AG09309 (cell line): ENCODE results near the gene RTN4RL1.

Source experiments
- DNase-seq: peaks from one replicate; pipeline ENCODE4 v3.0.0-alpha.2; 2010; ENCODE audit warnings: low read depth
- H3K4me3 ChIP-seq: 2 replicates; pipeline ENCODE4 v1.5.1; 2011; ENCODE audit warnings: mild to moderate bottlenecking, low read depth, low read length, moderate library complexity; ENCODE audit not compliant: control insufficient read depth
- TF ChIP-seq, protein P1 (sequence below): IDR thresholded peaks from 2 replicates; pipeline ENCODE4 v1.5.1; 2011; ENCODE audit warnings: mild to moderate bottlenecking, low read depth, low read length, inconsistent platforms; ENCODE audit not compliant: insufficient read depth, control insufficient read depth; ENCODE audit errors: missing control alignments

The RTN4RL1 gene

DNA sequence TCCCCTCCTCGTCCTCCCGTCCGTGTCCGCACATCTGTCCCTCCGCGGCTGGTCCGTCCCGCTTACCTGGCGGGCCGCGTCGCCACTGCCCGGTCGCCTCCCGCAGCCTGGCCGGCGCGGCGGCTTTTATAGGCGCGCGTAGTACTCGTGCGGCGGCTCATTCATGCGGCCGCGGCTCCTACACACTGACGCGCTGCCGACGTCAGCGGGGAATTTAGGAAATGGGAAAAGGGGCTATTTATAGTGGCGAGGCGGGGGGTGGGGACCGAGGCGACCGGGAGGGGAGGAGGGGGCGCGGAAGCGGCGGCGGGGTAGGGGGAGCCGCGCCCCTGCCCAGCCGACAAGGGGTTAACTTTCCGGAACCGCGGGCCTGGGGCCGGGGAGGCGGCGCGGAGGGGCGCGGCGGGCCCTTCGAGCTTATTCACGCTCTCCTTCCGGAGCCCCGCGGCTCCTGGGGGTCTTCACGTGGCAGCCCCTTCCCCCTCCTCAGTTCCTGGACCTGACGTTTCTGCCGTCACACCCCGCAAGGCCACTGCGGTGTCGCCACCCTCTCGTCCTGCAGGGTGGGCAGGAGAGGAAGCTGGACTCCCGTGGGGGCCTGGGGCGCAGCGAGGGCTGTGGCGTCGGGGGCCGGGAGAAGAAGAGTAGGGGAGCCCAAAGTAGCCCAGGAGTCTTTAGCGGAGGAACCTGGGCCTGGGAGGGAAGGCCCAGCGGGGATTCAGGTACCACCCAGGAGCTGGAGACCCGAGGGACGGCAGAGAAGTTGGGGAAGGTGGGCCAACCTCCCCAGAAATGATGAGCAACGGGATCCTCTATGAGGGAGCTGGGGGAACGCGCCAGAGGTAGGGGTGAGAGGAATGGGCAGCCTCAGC, 26.2 kb upstream of the RTN4RL1 start:
- H3K4me3 ChIP-seq = no peak overlapping the region
- TF ChIP-seq, protein P1, sequence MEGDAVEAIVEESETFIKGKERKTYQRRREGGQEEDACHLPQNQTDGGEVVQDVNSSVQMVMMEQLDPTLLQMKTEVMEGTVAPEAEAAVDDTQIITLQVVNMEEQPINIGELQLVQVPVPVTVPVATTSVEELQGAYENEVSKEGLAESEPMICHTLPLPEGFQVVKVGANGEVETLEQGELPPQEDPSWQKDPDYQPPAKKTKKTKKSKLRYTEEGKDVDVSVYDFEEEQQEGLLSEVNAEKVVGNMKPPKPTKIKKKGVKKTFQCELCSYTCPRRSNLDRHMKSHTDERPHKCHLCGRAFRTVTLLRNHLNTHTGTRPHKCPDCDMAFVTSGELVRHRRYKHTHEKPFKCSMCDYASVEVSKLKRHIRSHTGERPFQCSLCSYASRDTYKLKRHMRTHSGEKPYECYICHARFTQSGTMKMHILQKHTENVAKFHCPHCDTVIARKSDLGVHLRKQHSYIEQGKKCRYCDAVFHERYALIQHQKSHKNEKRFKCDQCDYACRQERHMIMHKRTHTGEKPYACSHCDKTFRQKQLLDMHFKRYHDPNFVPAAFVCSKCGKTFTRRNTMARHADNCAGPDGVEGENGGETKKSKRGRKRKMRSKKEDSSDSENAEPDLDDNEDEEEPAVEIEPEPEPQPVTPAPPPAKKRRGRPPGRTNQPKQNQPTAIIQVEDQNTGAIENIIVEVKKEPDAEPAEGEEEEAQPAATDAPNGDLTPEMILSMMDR = no peak
- DNase-seq = no peak

DNA sequence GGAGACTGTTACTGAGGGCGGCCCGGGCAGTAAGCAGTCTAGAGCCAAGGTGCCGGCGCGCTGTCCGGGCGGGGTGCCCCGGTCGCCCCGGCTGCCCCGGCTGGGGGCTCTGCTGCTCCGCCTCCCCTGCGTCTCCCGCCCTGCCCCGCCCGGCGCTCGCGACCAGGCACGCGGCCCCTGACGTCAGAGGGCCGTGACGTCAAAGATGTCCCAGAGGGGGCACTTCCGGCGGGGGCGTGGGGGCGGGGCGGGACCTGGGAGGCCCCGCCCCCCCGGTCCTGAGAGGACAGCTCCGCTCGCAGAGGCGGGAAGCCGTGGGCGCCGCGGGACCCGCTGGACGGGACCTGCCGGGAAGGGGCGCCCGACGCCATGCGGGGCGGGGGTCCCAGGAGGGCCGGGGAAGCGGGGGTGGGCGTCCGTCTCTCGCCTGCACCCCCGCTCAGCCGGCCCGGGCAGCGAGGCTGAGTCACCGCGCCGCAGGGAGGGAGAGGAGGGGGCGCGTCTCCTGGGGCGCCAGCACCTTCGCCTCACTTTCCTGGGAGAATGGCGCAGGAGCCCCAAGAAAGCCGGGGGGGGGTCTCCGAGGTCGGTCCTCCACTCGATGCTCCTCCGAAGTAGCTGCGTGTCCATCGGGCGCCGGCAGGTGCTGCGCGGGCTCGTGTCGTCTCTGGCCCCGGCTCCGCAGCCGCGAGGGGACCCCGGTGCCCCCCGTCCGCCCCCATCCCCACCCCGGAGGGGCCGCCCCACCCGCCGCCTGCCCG, 25.3 kb upstream of the RTN4RL1 start:
- peak overlapping the region; percentile 27 for H3K4me3 ChIP-seq
- DNase-seq = no peak
- TF ChIP-seq, protein P1 = no peak

DNA sequence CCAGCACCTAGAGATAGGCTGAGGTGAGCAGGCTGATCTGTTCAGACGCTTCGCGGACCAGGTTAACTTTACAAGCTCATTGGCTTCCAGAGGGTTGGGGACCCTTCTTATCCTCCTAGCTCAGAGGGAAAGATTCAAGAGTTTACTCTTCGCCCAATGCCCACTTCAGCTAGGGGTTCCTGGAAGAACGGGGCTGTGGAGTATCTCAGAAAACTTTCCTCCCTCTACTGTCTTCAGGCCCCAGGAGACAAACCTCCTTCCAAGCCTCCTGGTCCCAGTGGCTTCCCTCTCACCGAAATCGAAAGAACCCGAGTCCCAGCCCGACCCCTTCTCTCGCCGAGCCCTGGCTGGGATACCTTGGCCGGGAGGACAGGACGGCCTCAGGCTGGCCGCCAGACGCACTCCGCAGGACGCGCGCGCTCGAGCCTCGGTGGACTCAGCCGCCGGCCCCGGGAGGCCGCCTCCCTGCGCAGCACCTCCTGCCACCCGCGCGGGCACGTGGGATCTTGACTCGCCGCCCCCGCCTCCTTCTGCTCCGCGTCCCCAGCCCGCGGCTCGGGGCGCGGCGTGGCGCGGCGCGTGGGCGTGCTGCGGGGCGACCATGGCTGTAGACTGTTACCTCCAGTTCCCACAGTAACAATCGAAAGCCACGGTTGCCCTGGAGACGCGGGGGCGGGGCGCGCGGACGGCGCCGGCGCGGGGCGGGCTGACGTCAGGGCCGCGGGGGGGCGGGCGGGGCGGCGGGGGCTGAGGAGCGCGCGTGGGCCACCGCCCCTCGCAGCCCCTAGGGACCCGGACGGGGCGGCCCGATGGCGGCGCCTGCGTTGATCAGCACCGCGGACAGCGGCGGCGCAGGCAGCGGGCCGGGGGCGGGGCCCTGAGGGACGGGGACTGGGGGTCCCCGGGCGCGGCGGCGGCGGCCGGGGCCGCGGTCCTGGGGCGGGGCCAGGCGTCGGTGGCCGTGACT, 24.5 kb upstream of the RTN4RL1 start:
- TF ChIP-seq, protein P1 = no peak
- DNase-seq = no peak
- H3K4me3 ChIP-seq = peak overlapping the region; percentile 63

DNA sequence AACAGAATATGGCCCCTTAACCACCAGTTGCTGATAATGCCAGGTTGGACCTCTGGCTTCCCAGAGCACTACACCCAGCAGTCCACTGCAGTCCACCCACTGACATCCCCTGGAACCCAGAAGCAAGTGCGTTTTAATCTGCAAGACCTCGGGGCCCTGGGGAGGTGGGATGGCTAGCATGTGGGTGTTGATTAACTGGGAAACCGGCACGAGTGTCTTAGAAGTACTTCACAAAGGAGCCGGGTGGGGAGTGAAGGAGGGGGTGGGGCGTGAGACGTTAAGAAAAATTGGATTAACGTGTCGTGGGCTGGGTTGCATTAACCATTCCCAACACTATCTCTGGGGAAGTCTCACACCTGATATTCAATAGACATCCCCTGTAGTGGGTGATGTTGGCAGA, 23.7 kb upstream of the RTN4RL1 start:
- no peak for DNase-seq
- H3K4me3 ChIP-seq = peak overlapping the region; percentile 63
- TF ChIP-seq, protein P1 = no peak

DNA sequence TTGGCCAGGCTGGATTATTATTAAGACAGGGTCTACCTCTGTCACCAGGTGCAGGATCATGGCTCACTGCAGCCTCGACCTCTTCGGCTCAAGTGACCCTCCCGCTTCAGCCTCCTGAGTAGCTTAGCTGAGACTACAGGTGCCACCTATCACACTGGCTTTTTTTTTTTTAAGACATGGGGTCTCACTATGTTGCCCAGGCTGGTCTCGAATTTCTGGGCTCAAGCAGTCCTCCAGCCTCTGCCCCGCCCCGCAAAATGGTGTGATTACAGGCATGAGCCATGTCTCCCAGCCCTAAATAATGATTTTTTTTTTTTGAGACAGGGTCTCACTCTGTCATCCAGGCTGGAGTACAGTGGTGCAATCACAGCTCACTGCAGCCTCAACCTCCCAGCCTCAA, 22.5 kb upstream of the RTN4RL1 start:
- no peak overlapping the region for H3K4me3 ChIP-seq
- TF ChIP-seq, protein P1 = no peak
- DNase-seq = no peak

DNA sequence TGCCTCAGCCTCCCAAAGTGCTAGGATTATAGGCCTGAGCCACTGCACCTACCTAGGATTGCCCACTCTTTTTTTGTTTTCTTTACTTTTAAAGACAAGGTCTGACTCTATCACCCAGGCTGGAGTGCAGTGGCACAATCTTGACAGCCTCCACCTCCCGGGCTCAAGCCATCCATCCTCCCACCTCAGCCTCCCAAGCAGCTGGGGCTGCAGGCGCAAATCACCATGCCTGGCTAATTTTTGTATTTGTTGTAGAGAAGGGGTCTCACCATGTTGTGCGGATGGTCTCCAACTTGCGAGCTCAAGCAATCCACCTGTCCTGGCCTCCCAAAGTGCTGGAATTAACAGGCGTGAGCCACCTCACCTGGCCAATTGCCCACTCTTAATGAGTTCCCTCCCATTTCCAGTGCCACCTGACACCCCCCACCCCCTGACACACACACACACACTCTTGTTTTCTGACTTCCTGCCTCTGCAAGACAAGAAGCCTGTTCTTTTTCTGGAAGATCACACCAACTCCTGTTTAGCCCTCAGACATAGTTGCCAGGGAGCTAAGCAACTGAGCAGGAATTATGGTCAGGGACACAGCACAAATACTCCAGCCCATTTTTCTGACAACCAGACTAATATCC, 19.2 kb upstream of the RTN4RL1 start:
- TF ChIP-seq, protein P1 = no peak
- no peak for DNase-seq
- H3K4me3 ChIP-seq = no peak overlapping the region
